ENCODE measurements around the gene PPIH.
"Not testable (repeated sequence)": the region's sequence is repeated elsewhere in the genome, so short reads cannot be mapped to it uniquely, and the experiment has no call there.

PPIH gene

DNA sequence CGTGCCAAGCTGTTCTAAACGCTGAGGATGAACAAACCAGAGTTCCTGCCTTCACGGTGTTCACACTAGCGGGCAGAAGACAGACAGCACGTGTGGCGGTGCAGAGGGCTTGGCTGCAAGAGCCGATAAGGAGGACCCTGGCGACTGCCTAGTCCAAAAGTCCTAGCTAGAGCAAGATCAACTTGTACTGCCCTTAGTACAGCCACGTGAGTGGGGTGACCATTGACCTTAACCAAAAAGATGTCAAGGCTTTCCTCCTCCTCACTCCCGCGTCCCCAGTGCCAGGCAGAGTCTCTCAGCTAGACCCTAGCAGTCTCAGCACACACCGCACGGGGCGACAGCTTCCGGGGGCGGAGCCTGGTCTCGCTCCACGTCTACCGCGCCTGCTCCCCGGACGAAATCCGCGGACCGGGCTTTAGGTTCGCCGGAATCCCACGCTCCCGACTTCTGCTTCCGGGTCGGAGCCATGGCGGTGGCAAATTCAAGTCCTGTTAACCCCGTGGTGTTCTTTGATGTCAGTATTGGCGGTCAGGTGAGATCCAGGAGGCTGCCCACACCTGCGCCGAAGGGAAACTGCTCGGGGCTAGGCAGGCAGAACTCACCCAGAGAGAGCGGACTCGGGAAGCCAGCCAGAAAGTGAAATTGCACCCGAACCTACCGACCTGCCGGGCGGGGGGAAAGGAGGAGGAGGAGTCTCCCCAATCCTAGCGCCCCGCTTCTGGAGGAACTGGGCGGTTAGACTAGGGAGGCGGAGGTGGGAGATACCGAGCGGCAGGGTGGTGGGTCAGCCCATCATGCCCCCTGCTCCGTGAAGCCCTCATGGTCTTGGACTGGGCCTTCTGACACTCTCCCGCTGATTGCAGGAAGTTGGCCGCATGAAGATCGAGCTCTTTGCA is at the start of gene PPIH:
TSS of gene PPIH (plus strand) at position 443 of the 896 bp plus-strand sequence. CDS start at position 467, 24 bp downstream.
- peak; percentile 90 to 96 for DNase-seq (ENCODE audit: low read depth in 2 of 2)

DNA sequence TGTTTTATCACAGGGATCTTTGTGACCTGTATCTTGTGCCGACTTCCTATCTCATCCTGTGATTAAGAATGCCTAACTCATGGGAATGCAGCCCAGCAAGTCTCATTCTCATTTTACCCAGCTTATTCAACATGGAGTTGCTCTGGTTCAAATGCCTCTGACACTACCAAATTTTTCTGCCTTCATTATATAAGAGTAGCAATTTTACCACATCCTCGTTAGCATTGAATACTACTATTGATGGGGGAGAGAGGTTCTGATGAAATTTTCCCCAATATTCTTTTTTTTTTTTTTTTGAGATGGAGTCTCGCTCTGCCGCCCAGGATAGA is 44.5 kb upstream of the PPIH start:
- DNase-seq (ENCODE audit: low read depth in 2 of 2), result no peak

DNA sequence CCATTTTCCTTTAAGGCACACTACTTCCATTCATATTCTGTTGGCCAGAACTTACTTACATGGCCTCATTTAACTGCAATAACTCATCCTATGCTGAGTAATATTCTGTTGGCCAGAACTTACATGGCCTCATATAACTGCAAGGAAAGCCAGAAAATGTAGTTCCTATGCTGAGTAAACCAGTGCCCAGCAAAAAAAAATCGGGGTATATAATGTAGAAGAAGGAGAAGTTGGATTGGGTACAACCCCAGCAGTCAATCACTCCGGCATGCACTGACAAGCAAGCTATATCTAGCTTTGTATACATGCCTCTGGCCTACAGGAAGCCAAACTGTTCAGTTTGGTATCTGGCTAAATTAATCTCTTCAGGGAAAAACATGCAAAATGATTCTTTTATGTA is 39.4 kb upstream of the PPIH start:
- DNase-seq (ENCODE audit: low read depth in 2 of 2), result no peak

- no peak for DNase-seq (ENCODE audit: low read depth in 2 of 2)
These were observed 37.9 kb upstream of the PPIH start for GRCh38 chr1:42620307-42620706.

- not testable (repeated sequence) for DNase-seq (ENCODE audit: low read depth in 2 of 2)
These were observed 37.0 kb upstream of the PPIH start for GRCh38 chr1:42621180-42621579.

DNA sequence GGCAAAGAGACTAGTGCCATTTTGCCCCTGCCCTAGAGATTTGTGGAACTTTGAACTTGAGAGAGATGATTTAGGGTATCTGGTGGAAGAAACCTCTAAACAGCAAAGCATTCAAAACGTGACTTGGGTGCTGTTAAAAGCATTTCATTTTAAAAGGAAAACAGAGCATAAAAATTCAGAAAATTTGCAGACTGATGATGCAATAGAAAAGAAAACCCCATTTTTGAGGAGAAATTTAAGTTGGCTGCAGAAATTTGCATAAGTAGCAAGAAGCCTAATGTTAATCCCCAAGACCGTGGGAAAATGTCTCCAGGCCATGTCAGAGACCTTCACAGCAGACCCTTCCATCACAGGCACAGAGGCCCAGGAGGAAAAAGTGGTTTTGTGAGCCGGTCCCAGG is 31.0 kb upstream of the PPIH start:
- not testable (repeated sequence) for DNase-seq (ENCODE audit: low read depth in 2 of 2)

DNA sequence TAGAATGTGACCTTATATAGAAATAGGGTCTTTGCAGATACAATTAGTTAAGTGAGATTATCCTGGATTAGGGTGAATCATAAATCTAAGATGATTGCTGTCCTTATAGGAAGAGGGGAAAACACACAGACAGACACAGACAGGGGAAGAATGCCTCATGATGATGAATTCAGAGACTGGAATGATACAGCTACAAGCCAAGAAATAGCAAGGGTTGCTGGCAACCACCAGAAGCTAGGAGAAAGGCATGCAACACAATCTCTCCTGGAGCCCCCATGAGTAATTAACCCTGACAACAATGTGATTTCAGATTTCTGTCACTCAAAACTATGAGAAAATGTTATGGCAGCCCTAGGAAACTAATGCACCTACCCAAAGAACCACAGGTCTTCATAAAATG is 19.1 kb upstream of the PPIH start:
- no peak for DNase-seq (ENCODE audit: low read depth in 2 of 2)

DNA sequence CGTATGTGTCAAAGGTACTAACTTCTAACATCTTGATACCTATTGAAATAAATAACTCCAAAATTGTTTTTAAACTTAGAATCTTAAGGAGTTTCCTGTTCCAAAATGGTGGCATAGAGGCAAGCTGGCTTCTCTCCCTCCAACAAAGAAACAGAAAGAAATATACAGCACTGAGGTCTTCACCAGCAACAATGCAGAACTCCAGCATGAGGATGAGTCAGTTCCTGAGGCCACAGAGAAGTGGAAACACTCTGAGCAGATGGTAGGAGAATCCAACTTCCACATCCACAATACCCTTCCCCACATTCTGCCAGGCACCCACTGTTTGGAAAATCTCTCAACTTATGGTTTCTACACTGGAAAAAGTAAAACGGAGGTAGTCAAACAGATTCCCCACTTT is 12.2 kb upstream of the PPIH start:
- no peak for DNase-seq (ENCODE audit: low read depth in 2 of 2)

DNA sequence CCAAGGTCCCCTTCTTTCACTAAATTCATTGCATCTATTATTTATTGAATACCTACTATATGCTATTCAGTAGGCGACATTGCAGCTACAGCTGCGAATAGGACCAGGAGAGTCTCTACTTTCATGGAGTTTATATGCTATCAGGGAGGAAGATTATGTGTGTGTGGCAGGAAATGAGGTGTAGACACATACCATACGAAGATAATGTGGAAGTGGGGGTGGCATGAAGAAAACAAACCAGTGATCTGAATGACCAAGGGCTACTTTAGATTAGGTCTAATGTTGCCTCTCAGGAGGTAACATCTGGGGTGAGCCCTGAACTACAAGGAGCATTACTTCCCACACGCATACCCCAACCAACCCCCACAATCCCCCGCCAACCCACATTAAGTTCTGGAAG is 1.0 kb upstream of the PPIH start:
- DNase-seq (ENCODE audit: low read depth in 2 of 2), result no peak

DNA sequence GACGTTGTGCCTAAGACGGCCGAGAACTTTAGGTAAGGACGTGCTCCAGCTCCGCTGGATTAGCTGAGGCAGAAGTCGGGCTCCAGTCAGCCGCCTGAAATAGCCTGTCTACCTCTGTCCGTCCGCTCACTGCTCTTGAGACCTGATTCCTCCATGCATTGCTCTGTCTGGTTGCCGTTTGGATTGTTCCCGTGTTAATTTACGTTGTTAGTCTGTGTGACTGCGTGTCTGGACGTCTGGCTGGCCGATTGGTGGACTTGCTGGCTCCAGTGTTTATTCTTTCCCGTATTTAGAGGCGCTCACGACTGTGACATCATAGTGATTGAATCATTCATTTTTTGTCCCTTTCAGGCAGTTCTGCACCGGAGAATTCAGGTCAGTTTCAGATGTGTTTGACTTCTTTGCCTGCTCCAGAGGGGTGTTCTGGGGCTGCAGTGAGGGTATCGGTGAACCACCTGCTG is 684 bp downstream of the PPIH start:
- no peak for DNase-seq (ENCODE audit: low read depth in 2 of 2)

DNA sequence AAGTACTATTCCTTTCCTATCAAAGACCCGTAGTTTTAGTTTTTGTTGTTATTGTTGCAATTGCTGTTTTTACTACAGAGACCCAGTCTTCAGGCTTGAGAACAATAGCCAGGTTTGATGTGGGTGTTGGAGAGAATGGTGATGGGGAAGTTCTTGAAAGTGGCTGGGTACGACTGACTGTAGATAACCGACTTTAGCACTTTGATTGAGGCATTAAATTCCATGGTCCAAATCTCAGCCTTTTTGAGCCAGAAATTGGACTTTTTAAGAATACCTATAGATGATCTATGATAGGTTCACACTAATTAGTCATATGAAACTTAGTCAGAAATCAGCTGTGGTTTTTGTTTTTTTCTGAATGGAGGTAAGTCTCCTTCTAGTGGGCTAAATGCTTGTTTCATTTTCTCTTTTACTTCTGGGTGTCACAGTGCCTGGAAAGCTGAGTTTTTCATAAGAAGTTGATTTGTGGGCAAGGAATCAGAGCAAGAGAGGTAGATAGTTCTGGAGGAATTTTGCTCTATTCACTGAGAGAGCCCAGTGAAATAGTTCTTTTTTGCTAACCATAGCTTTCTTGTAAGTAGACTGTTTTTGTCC is 2.8 kb downstream of the PPIH start:
- no peak for DNase-seq (ENCODE audit: low read depth in 2 of 2)

DNA sequence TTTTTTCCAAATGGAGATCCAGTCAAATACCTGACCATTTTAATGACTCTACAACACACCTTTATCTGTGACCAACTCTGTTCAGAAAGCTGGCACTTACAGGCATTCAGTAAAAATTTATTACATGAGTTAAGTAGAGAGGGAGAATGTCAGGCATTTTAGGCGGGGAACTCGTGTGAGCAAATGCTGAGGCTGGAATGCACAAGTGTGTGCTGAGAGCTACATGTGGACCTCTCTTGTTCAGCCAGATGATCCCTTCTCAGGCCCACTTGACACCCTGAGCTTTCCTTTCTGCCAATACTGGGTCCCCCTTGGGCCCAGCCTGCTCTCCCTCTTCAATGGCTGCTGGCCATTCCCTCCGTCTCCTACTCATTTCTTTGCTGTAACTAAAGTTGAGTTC is 11.7 kb downstream of the PPIH start:
- no peak for DNase-seq (ENCODE audit: low read depth in 2 of 2)

- no peak for DNase-seq (ENCODE audit: low read depth in 2 of 2)
These were observed 12.2 kb downstream of the PPIH start for GRCh38 chr1:42670425-42670824.

DNA sequence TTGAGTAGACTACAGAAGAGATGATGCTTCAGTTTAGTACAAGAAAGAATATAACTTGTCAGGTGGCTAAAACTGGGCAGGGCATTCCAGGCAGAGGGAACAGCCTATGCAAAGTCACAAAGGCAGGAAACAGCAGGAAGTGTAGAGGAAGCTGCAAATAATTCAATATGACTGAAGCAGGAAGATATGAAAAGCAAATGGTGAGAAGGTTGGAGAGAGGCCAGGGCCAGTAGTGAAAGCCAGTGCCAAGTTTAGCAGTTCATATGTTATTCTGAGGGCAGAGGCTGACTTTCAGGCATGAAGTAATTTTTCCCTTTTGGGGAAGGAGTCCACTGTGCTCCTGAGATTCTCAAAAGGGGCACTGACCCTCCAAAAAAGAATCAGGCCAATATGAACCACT is 16.0 kb downstream of the PPIH start:
- no peak for DNase-seq (ENCODE audit: low read depth in 2 of 2)

DNA sequence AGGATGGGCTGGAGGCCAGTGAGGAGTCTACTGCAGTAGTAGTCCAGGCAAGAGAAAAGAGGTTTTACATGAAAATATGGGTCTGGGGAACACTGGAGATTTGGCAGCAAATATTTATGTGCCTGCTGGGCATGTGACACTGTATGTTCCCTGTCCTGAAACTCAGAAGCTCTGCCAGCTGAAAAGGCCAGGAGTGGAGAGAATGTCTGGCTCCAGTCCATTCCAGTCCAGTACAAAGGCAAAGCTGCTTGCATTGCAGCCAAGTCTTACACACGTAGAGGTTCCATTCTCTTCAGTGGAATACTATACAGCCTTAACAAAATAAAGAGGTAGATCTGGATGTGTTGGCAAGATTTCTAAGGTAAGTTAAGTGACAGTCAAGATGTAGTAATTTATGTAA is 16.5 kb downstream of the PPIH start:
- no peak for DNase-seq (ENCODE audit: low read depth in 2 of 2)

- DNase-seq (ENCODE audit: low read depth in 2 of 2), result no peak
These were observed 17.2 kb downstream of the PPIH start for GRCh38 chr1:42675467-42675866.

DNA sequence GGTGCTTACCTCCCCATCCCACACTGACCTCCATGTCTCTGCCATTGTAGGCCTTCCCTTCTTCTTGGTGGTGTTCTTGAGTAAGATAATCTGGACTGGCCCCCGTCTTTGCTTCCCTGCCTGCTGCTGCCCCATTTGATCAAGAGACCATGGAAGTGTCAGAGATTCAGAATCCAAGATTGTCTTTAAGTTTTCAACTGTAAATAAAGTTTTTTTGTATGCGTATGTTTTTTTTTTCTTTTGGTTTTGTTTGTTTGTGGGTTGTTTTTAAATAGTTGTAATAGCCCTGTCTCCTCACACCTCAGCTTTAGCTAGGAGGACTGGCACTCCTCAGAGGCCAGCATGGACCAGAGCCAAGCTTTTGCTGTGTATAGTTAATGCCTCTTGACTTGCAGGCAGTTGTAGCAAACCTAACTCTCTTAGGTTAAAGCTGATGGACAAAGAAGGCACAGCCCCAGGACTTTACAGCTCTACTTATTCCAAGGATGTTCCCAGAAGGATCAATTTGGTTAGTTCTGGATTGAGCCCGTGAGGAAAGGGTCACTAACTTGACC is 18.4 kb downstream of the PPIH start:
- no peak for DNase-seq (ENCODE audit: low read depth in 2 of 2)

GRCh38 chr1:42679364-42679983 is 21.3 kb downstream of the PPIH start:
- DNase-seq (ENCODE audit: low read depth in 2 of 2), result no peak

- DNase-seq (ENCODE audit: low read depth in 2 of 2), result no peak
These were observed 21.8 kb downstream of the PPIH start for GRCh38 chr1:42680055-42680454.

- peak in 1 of 2 donors; percentile 7 for DNase-seq (ENCODE audit: low read depth in 2 of 2)
These were observed 22.9 kb downstream of the PPIH start for GRCh38 chr1:42680921-42681683.

DNA sequence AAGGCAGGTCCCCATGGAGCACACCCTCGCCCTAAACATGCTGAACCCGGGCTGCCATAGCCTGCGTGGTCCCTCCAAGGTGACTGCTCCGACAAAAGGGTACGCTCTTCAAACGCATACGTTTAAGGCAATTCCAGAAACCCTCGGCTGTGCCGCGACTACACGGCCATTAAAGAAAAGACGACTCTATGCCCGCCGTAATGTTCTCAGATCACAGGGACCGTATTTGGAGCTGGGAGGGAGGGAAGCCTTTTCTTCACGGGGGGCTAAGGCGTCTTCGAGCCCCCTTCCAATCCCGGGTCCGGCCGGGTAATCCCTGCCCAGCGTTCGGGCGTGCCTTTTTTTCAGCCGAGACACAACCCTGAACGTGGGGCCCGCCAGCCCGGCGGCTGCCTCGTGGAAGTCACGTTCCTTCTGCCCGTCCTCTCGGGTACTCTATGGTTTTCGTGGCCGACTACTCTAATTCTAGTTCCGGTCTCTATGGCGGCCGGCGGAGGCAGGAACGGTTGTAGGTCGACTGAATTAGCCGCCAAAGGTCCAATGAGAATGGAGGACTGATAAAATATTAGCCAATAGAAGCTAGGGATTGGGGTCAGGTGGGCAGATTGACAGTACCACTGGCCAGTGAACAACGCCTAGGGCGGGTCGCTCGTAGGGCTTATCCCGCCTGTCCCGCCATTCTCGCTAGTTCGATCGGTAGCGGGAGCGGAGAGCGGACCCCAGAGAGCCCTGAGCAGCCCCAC is 23.7 kb downstream of the PPIH start, which contains the start of gene YBX1:
TSS of gene YBX1 (plus strand) at position 678 of the 743 bp plus-strand sequence. CDS start 148 bp downstream, outside the sequence.
- DNase-seq (ENCODE audit: low read depth in 2 of 2), result peak; percentile 88 to 91
